Measurements from ENCODE around the gene SLC39A10.

Gene SLC39A10

GRCh38 chr2:195695002-195695631, 38.1 kb downstream of the SLC39A10 start:
- no peak for TF ChIP-seq CTCF (IDR thresholded peaks at IDR 0.05; ENCODE audit: extremely low read depth, missing control alignments)
- DNase-seq (ENCODE audit: low spot score), result no peak

- no peak for TF ChIP-seq CTCF (IDR thresholded peaks at IDR 0.05; ENCODE audit: extremely low read depth, missing control alignments)
- DNase-seq (ENCODE audit: low spot score), result no peak
Observed at GRCh38 chr2:195696012-195696411, 39.0 kb downstream of the SLC39A10 start.

- no peak for DNase-seq (ENCODE audit: low spot score)
- no peak for TF ChIP-seq CTCF (IDR thresholded peaks at IDR 0.05; ENCODE audit: extremely low read depth, missing control alignments)
Observed at GRCh38 chr2:195697681-195698220, 40.7 kb downstream of the SLC39A10 start.

GRCh38 chr2:195700480-195700879, 43.5 kb downstream of the SLC39A10 start:
- TF ChIP-seq CTCF (IDR thresholded peaks at IDR 0.05; ENCODE audit: extremely low read depth, missing control alignments), result no peak
- no peak for DNase-seq (ENCODE audit: low spot score)

- no peak for DNase-seq (ENCODE audit: low spot score)
- no peak for TF ChIP-seq CTCF (IDR thresholded peaks at IDR 0.05; ENCODE audit: extremely low read depth, missing control alignments)
Observed at GRCh38 chr2:195706161-195706900, 49.3 kb downstream of the SLC39A10 start.

GRCh38 chr2:195709901-195710806, 53.1 kb downstream of the SLC39A10 start:
- DNase-seq (ENCODE audit: low spot score), result no peak
- TF ChIP-seq CTCF (IDR thresholded peaks at IDR 0.05; ENCODE audit: extremely low read depth, missing control alignments), result no peak

Data from GM20000 (cell line).